Pancreas (tissue), 10 donors: ENCODE measurements around the gene CHD9. TPM values are rescaled to one million over a fixed set of nuclear protein-coding genes. Genes with fewer than 3 reads are reported as not detected.
A peak's percentile ranks its signal among the peaks of the same experiment; 100 is the strongest.

Source experiments
- ATAC-seq, 4 donors: fragments of 200-7000 bp; cut with Tn5 transposase; one replicate each; pipeline versions ENCODE4 v1.8.0 to v1.9.1; 2020; ENCODE audit warnings: mild to moderate bottlenecking in 4 of 4, moderate library complexity in 4 of 4
- DNase-seq, 6 donors: peaks; one replicate each; pipeline ENCODE4 v3.0.0-alpha.2; 2020
- FAIRE-seq: peaks from 2 replicates; lab custom pipeline; 2012; peaks lifted over from hg19 to GRCh38; lab: Jason Lieb, UNC
- H3K27ac ChIP-seq, 4 donors: fragments of 200-600 bp; sonication (generic); 1 replicate in 3 of 4; 2 replicates in 1 of 4; pipeline versions ENCODE4 v1.5.0 to v1.8.0; 2020
- H3K27me3 ChIP-seq, 4 donors: fragments of 200-600 bp; one replicate each; pipeline ENCODE4 v1.8.0; 2021
- H3K36me3 ChIP-seq, 3 donors: fragments of 200-600 bp; sonication (generic) in 1 of 3; one replicate each; pipeline versions ENCODE4 v1.5.0 to v1.8.0; 2020 to 2021
- H3K4me1 ChIP-seq, 3 donors: fragments of 200-600 bp; one replicate each; pipeline ENCODE4 v1.8.0; 2021
- H3K4me3 ChIP-seq, 4 donors: fragments of 200-600 bp; sonication (generic) in 2 of 4; one replicate each; pipeline versions ENCODE4 v1.5.0 to v1.8.0; 2020 to 2021
- H3K9me3 ChIP-seq, 4 donors: fragments of 200-600 bp; one replicate each; pipeline ENCODE4 v1.8.0; 2021
- CTCF ChIP-seq, 4 donors: fragments of 200-600 bp; sonication (generic) in 3 of 4; IDR thresholded peaks; one replicate each; pipeline versions ENCODE4 v1.5.0 to v1.8.0; 2021; ENCODE audit warnings: antibody characterized with exemption in 4 of 4
- WGBS, 2 donors: extraction: QIAGEN DNeasy Blood & Tissue Kit; methylation state at CpG; one replicate each; pipeline ENCODE4 v1.1.7; 2013; 5-methylcytosine and 5-hydroxymethylcytosine counted together
- intact Hi-C, 3 donors: fragments of 100-400 bp; cut with DNase I; formaldehyde crosslinking; loops; one replicate each; pipeline versions ENCODE4 v1.11.1 to v1.14.2; 2022
- polyA plus RNA-seq, 2 donors: library from polyadenylated mRNA; stranded (reverse); fragments of 200-250 nt; gene quantifications; one replicate each; pipeline ENCODE4 v1.2.3, GENCODE V29; 2013
- total RNA-seq, 6 donors: library from RNA; stranded (reverse); fragmentation: NEBNext Ultra II Directional in 4 of 6; extraction: Animal tissue kit (Norgen Biotek cat#: 25700) in 4 of 6; gene quantifications; one replicate each; pipeline versions ENCODE4 v1.2.1 to v1.2.4, GENCODE V29; 2021 to 2023
- donor health status: healthy with polysubstance abuse.
- donor health status: DM: no; HTN: no; CAD: no; lungs with moderate emphysema.
- donor health status: DM: no; HTN: no; CAD: no.
- donor health status: control.
- donor health status: control.
- donor health status: Bipolar disorder and iron deficiency.
- donor health status: DM: yes; HTN: yes; CAD: no.
- donor health status: DM: no; HTN: no; CAD: no.
- donor health status: DM: no; HTN: no; CAD: no.
- donor health status: DM: yes; HTN: yes; CAD: no.

The CHD9 gene
- total and polyA plus RNA-seq, 8 donors = 7.2 to 40.9 (median 30.1) TPM

- ATAC-seq (peak in 2 of 4 donors; percentile 4 to 13), FAIRE-seq (no peak), DNase-seq (no peak)
- H3K9me3 ChIP-seq = no peaks in the 10 kb centered on the region
- H3K27me3 ChIP-seq = no peaks in the 10 kb centered on the region
- no peak overlapping the region for H3K4me3 ChIP-seq
- intact Hi-C loops = no loop called here
- peak overlapping the region in 3 of 4 donors; percentile 30 to 77 (median 45) for H3K27ac ChIP-seq
- no peaks in the 10 kb centered on the region for H3K36me3 ChIP-seq
- peaks cover 0 to 18% (median 10%) of the 10 kb centered on the region in 3 donors for H3K4me1 ChIP-seq
- no peak for TF ChIP-seq CTCF (IDR thresholded peaks at IDR 0.05)
- WGBS, 2 donors = 89 to 92% methylated on average over 8 of the region's 8 CpGs
Measured at GRCh38 chr16:53084746-53085334, 30.0 kb downstream of the CHD9 start.

GRCh38 chr16:53085369-53085843, 30.6 kb downstream of the CHD9 start:
- H3K4me1 ChIP-seq = peaks cover 0 to 18% (median 10%) of the 10 kb centered on the region in 3 donors

GRCh38 chr16:53085931-53086421, 31.2 kb downstream of the CHD9 start:
- FAIRE-seq = no peak
- Histone ChIP-seq H3K4me1 (peaks cover 0 to 14% (median 10%) of the 10 kb centered on the region in 3 donors), H3K27ac (peak overlapping the region in 3 of 4 donors; percentile 30 to 77 (median 45)), H3K9me3 (no peaks in the 10 kb centered on the region), H3K36me3 (no peaks in the 10 kb centered on the region), H3K4me3 (no peak overlapping the region), H3K27me3 (no peaks in the 10 kb centered on the region)
- DNase-seq = no peak
- 78 to 85% methylated on average over 6 of the region's 6 CpGs for WGBS, 2 donors
- peak in 2 of 4 donors; percentile 12 to 26 for ATAC-seq
- intact Hi-C loops = no loop called here
- TF ChIP-seq CTCF (IDR thresholded peaks at IDR 0.05) = no peak

More at GRCh38 chr16:53085369-53085843, 30.6 kb downstream of the CHD9 start:
- Histone ChIP-seq H3K27ac (peak overlapping the region in 3 of 4 donors; percentile 30 to 77 (median 45)), H3K4me3 (no peak overlapping the region), H3K36me3 (no peaks in the 10 kb centered on the region), H3K9me3 (no peaks in the 10 kb centered on the region), H3K27me3 (no peaks in the 10 kb centered on the region)
- TF ChIP-seq CTCF (IDR thresholded peaks at IDR 0.05) = no peak
- FAIRE-seq (no peak), DNase-seq (no peak), ATAC-seq (peak; percentile 34 to 68 (median 52))
- intact Hi-C loops = no loop called here
- WGBS, 2 donors = 35 to 37% methylated on average over 4 of the region's 4 CpGs

- Histone ChIP-seq H3K27ac (no peak overlapping the region), H3K9me3 (no peaks in the 10 kb centered on the region), H3K27me3 (no peaks in the 10 kb centered on the region), H3K36me3 (no peaks in the 10 kb centered on the region), H3K4me3 (no peak overlapping the region), H3K4me1 (peaks cover 0 to 13% (median 10%) of the 10 kb centered on the region in 3 donors)
- ATAC-seq (no peak), FAIRE-seq (no peak), DNase-seq (no peak)
- intact Hi-C loops = no loop called here
- no peak for TF ChIP-seq CTCF (IDR thresholded peaks at IDR 0.05)
- WGBS, 2 donors = 75 to 82% methylated on average over 3 of the region's 3 CpGs
Measured at GRCh38 chr16:53087101-53087500, 32.3 kb downstream of the CHD9 start.
